Activated B cell treated with CpG ODN at 0.5 μM for 24 hours (primary cell): Measurements from ENCODE around the gene NEURL4. TPM values are rescaled to one million over a fixed set of nuclear protein-coding genes. Genes with fewer than 3 reads are reported as not detected.
A peak's percentile ranks its signal among the peaks of the same experiment; 100 is the strongest.

ENCODE experiments used
- ATAC-seq: fragments of 200-7000 bp; cut with Tn5 transposase; one replicate; pipeline ENCODE4 v1.10.0; 2021; ENCODE audit warnings: low read depth, mild to moderate bottlenecking, moderate library complexity
- CTCF ChIA-PET: fragments of 350-600 bp; sonication (Branson Sonifier 250); formaldehyde crosslinking; loops from one replicate; lab custom pipeline; 2021; ENCODE audit warnings: antibody characterized with exemption; lab: Charles Lee
- POLR2A ChIA-PET: fragments of 350-600 bp; sonication (Branson Sonifier 250); formaldehyde crosslinking; loops from one replicate; lab custom pipeline; 2021; ENCODE audit warnings: antibody characterized with exemption; lab: Charles Lee
- DNase-seq: peaks from one replicate; pipeline ENCODE4 v3.0.0; 2022
- H3K27ac Mint-ChIP-seq: one replicate; pipeline ENCODE4 v1.8.0; 2020; ENCODE audit warnings: mixed read lengths
- H3K27me3 Mint-ChIP-seq: one replicate; pipeline ENCODE4 v1.8.0; 2021; ENCODE audit warnings: mixed read lengths
- H3K36me3 Mint-ChIP-seq: one replicate; pipeline ENCODE4 v1.8.0; 2021; ENCODE audit warnings: low read depth, mixed read lengths
- H3K4me1 Mint-ChIP-seq: one replicate; pipeline ENCODE4 v1.8.0; 2021; ENCODE audit warnings: mixed read lengths
- H3K4me3 Mint-ChIP-seq: one replicate; pipeline ENCODE4 v1.8.0; 2020; ENCODE audit warnings: mild to moderate bottlenecking, mixed read lengths
- H3K9me3 Mint-ChIP-seq: one replicate; pipeline ENCODE4 v1.8.0; 2020; ENCODE audit warnings: mixed read lengths
- intact Hi-C: fragments of 100-400 bp; cut with micrococcal nuclease; formaldehyde crosslinking; loops from one replicate; pipeline ENCODE4 v1.15.1; 2024
- total RNA-seq: library from RNA; stranded (reverse); gene quantifications from 2 replicates; pipeline ENCODE4 v1.2.3, GENCODE V29; 2022
- TF ChIP-seq, protein P1 (sequence below): fragments of 200-600 bp; IDR thresholded peaks from one replicate; pipeline ENCODE4 v1.8.0; 2022; ENCODE audit warnings: antibody characterized with exemption, mild to moderate bottlenecking

Gene NEURL4
- total RNA-seq, 1 donor from 2014 or later = 60.1 TPM

- Mint-ChIP-seq H3K27me3 (no peaks in the 10 kb centered on the region), H3K36me3 (peaks cover 48% of the 10 kb centered on the region), H3K9me3 (no peaks in the 10 kb centered on the region), H3K4me3 (peak within 1 kb of the TSS; percentile 96), H3K4me1 (peaks cover 38% of the 10 kb centered on the region), H3K27ac (peak within 1 kb of the TSS; percentile 99)
- peak; percentile 98 for DNase-seq
- ChIA-PET POLR2A (interaction anchor here (0.6 to 3.0 kb wide), 7 partner anchors 11 to 380 kb away, joined by 3 to 13 read pairs (median 3); partner anchors contain the start of genes ACAP1 and TP53), CTCF (interaction anchor here (2.0 kb wide), 1 partner anchor 11 kb away, joined by 11 read pairs; no protein-coding TSS in a partner anchor)
- intact Hi-C loops = loop anchor here (1.0 to 2.0 kb wide), 13 partner anchors 8 to 380 kb away; partner anchors contain the start of genes ELP5, GABARAP, GPS2 and NEURL4
- TF ChIP-seq, protein P1, sequence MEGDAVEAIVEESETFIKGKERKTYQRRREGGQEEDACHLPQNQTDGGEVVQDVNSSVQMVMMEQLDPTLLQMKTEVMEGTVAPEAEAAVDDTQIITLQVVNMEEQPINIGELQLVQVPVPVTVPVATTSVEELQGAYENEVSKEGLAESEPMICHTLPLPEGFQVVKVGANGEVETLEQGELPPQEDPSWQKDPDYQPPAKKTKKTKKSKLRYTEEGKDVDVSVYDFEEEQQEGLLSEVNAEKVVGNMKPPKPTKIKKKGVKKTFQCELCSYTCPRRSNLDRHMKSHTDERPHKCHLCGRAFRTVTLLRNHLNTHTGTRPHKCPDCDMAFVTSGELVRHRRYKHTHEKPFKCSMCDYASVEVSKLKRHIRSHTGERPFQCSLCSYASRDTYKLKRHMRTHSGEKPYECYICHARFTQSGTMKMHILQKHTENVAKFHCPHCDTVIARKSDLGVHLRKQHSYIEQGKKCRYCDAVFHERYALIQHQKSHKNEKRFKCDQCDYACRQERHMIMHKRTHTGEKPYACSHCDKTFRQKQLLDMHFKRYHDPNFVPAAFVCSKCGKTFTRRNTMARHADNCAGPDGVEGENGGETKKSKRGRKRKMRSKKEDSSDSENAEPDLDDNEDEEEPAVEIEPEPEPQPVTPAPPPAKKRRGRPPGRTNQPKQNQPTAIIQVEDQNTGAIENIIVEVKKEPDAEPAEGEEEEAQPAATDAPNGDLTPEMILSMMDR = no peak
- ATAC-seq = peak; percentile 72
Observed at GRCh38 chr17:7306911-7307685, 22.0 kb downstream of the NEURL4 start, which contains the start of gene EIF5A. EIF5A (plus strand) TSS chr17:7307628; CDS start chr17:7309636, 2,008 bp downstream.

DNA sequence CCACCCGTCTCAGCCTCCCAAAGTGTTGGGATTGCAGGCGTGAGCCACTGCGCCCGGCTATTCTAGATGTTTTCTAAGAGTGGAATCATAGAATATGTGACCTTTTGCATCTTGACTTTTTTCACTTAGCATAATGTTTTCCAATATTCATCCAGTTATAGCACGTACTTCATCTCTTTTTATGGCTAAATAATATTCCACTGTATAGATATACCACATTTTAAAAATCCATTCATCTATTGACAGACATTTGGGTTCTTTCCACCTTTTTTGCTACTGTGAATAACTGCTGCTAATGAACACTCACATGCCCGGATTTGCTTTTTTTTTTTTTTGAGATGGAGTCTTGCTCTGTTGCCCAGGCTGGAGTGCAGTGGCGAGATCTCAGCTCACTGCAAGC is 25.0 kb downstream of the NEURL4 start:
- Mint-ChIP-seq H3K4me3 (peak overlapping the region; percentile 24), H3K9me3 (no peaks in the 10 kb centered on the region), H3K27me3 (peaks cover 2% of the 10 kb centered on the region), H3K36me3 (peaks cover 20% of the 10 kb centered on the region), H3K27ac (no peak overlapping the region), H3K4me1 (peaks cover 11% of the 10 kb centered on the region)
- ChIA-PET POLR2A (interaction anchor here (0.7 to 1.8 kb wide), 7 partner anchors 15 to 476 kb away, joined by 3 to 6 read pairs (median 4); partner anchors contain the start of genes ACAP1, POLR2A and TP53), CTCF (interaction anchor here (1.4 kb wide), 1 partner anchor 258 kb away, joined by 3 read pairs; no protein-coding TSS in a partner anchor)
- intact Hi-C loops = no loop called here
- TF ChIP-seq, protein P1 = no peak
- DNase-seq = no peak
- ATAC-seq = no peak

GRCh38 chr17:7296189-7296861 is 32.8 kb downstream of the NEURL4 start:
- H3K36me3 Mint-ChIP-seq = no peaks in the 10 kb centered on the region
- peaks cover 24% of the 10 kb centered on the region for H3K4me1 Mint-ChIP-seq
- ChIA-PET CTCF (interaction anchor here (0.6 to 3.5 kb wide), 24 partner anchors 9 to 293 kb away, joined by 3 to 38 read pairs (median 6); partner anchors contain the start of genes ACADVL, ACAP1, DLG4 and GPS2), POLR2A (interaction anchor here (0.6 to 2.2 kb wide), 19 partner anchors 9 to 391 kb away, joined by 3 to 14 read pairs (median 4); partner anchors contain the start of genes ACAP1, EIF5A, GABARAP and GPS2)
- peak; percentile 75 for DNase-seq
- H3K4me3 Mint-ChIP-seq = peak overlapping the region; percentile 32
- H3K27me3 Mint-ChIP-seq = peaks cover 18% of the 10 kb centered on the region
- ATAC-seq = peak; percentile 49
- H3K27ac Mint-ChIP-seq = no peak overlapping the region
- TF ChIP-seq, protein P1 = peak; percentile 29
- intact Hi-C loops = loop anchor here (1.0 to 5.0 kb wide), 5 partner anchors 16 to 250 kb away; partner anchors contain the start of gene CLDN7
- no peaks in the 10 kb centered on the region for H3K9me3 Mint-ChIP-seq

DNA sequence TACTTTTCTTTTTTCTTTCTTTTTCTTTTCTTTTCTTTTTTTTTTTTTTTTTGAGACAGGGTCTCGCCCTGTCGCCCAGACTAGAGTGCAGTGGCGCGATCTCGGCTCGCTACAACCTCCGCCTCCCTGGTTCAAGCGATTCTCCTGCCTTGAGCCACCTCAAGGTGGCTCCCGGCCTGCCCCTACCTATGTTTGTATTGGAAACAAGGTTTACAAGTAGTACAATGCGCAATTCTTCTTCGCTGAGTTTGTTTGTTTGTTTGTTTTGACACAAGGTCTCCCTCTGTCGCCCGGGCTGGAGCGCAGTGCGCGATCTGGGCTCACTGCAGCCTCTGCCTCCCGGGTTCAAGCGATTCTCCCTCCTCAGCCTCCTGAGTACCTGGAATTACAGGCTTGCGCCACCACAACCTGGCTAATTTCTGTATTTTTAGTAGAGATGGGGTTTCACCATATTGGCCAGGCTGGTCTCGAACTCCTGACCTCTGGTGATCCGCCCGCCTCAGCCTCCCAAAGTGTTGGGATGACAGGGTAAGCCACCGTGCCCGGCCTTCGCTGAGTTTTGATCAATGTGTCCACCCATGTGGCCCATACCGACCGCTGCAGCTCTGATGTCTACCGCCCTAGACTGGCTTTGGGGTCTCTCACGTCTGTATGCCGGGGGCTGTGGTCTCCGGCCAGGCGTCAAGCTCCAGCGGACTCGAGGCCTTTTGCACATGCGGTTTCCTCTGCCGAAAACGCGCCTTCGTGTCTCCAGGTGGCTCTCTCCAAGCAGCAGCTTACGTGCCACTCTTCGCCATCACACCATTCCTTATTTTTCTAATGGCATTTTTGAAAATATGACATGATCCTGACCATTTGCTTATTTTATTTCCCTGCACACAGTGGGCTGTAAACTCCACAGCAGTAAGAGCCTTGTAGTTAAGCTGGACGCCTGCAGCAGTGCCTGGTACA is 33.6 kb downstream of the NEURL4 start:
- no peak for DNase-seq
- TF ChIP-seq, protein P1 = no peak
- Mint-ChIP-seq H3K4me1 (peaks cover 24% of the 10 kb centered on the region), H3K36me3 (no peaks in the 10 kb centered on the region), H3K27me3 (peaks cover 20% of the 10 kb centered on the region), H3K9me3 (no peaks in the 10 kb centered on the region), H3K27ac (no peak overlapping the region), H3K4me3 (peak overlapping the region; percentile 70)
- ChIA-PET POLR2A (interaction anchor here (1.0 to 2.2 kb wide), 11 partner anchors 10 to 392 kb away, joined by 3 to 14 read pairs (median 5); partner anchors contain the start of genes ACAP1, EIF5A, SLC16A13 and SLC2A4), CTCF (interaction anchor here (0.6 to 3.5 kb wide), 21 partner anchors 8 to 294 kb away, joined by 3 to 38 read pairs (median 6); partner anchors contain the start of genes ACADVL, ACAP1, DLG4 and GPS2)
- intact Hi-C loops = loop anchor here (1.0 to 5.0 kb wide), 5 partner anchors 15 to 249 kb away; partner anchors contain the start of gene CLDN7
- no peak for ATAC-seq
